SHP77 (cell line): ENCODE measurements around the gene FZR1.
"Not testable (repeated sequence)": the region's sequence is repeated elsewhere in the genome, so short reads cannot be mapped to it uniquely, and the experiment has no call there.

ENCODE experiments used
- DNase-seq, 2 experiments: peaks; one replicate each; lab custom pipeline; 2025; lab: John Stamatoyannopoulos, UW

FZR1 gene

GRCh38 chr19:3547301-3547731, 41.2 kb downstream of the FZR1 start:
- peak in 1 of 2 experiments; percentile 18 for DNase-seq

- no peak for DNase-seq
Observed at GRCh38 chr19:3547767-3548282, 41.7 kb downstream of the FZR1 start.

- DNase-seq = no peak
Observed at GRCh38 chr19:3548606-3549005, 42.5 kb downstream of the FZR1 start.

- DNase-seq = no peak
Observed at GRCh38 chr19:3549816-3550215, 43.7 kb downstream of the FZR1 start.

- no peak for DNase-seq
Observed at GRCh38 chr19:3550947-3551791, 45.1 kb downstream of the FZR1 start.

- DNase-seq = no peak
Observed at GRCh38 chr19:3551792-3552095, 45.6 kb downstream of the FZR1 start.

- no peak for DNase-seq
Observed at GRCh38 chr19:3554254-3555083, 48.4 kb downstream of the FZR1 start.

- no peak for DNase-seq
Observed at GRCh38 chr19:3555653-3556422, 49.7 kb downstream of the FZR1 start.

GRCh38 chr19:3556423-3556977, 50.4 kb downstream of the FZR1 start:
- no peak for DNase-seq

GRCh38 chr19:3556978-3557460, 50.9 kb downstream of the FZR1 start:
- DNase-seq = peak in 1 of 2 experiments; percentile 35

- DNase-seq = peak; percentile 87 to 92
Observed at GRCh38 chr19:3557461-3558248, 51.5 kb downstream of the FZR1 start, which contains the start of gene MFSD12. Gene MFSD12, minus strand, starts transcription at chr19:3557586. Its CDS starts 183 bp downstream, at chr19:3557403.

- DNase-seq = no peak
Observed at GRCh38 chr19:3563709-3564524, 57.8 kb downstream of the FZR1 start.

- DNase-seq = no peak
Observed at GRCh38 chr19:3565139-3565538, 59.0 kb downstream of the FZR1 start.

- DNase-seq = not testable (repeated sequence)
Observed at GRCh38 chr19:3570042-3570441, 63.9 kb downstream of the FZR1 start.

GRCh38 chr19:3570606-3571011, 64.5 kb downstream of the FZR1 start:
- no peak for DNase-seq

- peak; percentile 98 to 99 for DNase-seq
Observed at GRCh38 chr19:3572132-3572854, 66.2 kb downstream of the FZR1 start.

- no peak for DNase-seq
Observed at GRCh38 chr19:3572855-3573161, 66.7 kb downstream of the FZR1 start, which contains the start of gene HMG20B. Gene HMG20B, plus strand, starts transcription at chr19:3572944. Its CDS starts 366 bp downstream, at chr19:3573310.

- DNase-seq = no peak
Observed at GRCh38 chr19:3573162-3573857, 67.2 kb downstream of the FZR1 start.
